Upper lobe of left lung (tissue), 4 donors: ENCODE measurements around the gene HLA-A.

Experiments used
- POLR2A ChIP-seq, 4 donors: fragments of 450-650 bp; IDR thresholded peaks; one replicate each; pipeline ENCODE4 v1.5.1; 2016 to 2017; ENCODE audit warnings: antibody characterized with exemption in 4 of 4, mild to moderate bottlenecking in 2 of 4
- TF ChIP-seq, protein P1 (sequence below), 6 experiments: fragments of 450-650 bp in 4 of 6; fragments of 200-600 bp in 2 of 6; sonication (generic) in 2 of 6; IDR thresholded peaks; one replicate each; pipeline ENCODE4 v1.5.1; 2016 to 2019; ENCODE audit warnings: antibody characterized with exemption in 6 of 6

DNA sequence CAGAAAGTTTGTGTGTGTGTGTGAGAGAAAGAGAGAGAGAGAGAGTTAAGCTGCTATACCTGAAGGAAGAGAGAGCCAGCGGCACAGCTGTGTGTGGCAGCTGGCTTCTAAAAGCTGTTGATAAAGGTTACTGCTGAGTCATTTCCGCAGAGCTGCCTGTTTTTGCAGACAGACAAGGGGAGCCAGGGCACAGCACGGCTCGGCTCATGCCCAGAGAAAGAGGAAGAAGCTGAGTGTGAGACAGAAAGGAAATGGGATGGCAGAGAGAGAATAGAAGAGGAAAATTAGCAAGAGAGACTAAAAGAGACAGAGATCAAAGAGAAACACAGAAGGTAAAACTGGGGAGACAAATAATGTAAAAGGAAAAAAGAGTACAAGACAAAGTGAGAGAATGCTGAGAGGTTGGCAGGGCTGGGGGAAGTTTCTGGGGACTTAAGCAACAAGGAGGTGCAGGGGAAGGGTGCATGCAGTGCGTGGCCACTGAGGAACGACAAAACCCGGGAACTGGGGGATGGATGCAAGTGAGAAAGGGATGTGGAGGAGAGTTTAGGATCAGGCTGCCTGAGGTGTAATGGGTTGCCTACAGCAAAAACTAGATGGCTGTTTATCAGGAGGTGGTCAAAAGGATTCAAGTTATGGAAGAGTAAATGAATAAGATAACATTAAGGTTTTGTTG lies 22.7 kb downstream of the HLA-A start:
- TF ChIP-seq, protein P1, sequence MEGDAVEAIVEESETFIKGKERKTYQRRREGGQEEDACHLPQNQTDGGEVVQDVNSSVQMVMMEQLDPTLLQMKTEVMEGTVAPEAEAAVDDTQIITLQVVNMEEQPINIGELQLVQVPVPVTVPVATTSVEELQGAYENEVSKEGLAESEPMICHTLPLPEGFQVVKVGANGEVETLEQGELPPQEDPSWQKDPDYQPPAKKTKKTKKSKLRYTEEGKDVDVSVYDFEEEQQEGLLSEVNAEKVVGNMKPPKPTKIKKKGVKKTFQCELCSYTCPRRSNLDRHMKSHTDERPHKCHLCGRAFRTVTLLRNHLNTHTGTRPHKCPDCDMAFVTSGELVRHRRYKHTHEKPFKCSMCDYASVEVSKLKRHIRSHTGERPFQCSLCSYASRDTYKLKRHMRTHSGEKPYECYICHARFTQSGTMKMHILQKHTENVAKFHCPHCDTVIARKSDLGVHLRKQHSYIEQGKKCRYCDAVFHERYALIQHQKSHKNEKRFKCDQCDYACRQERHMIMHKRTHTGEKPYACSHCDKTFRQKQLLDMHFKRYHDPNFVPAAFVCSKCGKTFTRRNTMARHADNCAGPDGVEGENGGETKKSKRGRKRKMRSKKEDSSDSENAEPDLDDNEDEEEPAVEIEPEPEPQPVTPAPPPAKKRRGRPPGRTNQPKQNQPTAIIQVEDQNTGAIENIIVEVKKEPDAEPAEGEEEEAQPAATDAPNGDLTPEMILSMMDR (IDR thresholded peaks at IDR 0.05) = no peak
- peak in 2 of 4 donors; percentile 41 to 73 for TF ChIP-seq POLR2A (IDR thresholded peaks at IDR 0.05)
